Measurements from ENCODE around the gene GABRG3. TPM values are rescaled to one million over a fixed set of nuclear protein-coding genes. Genes with fewer than 3 reads are reported as not detected.

Gene GABRG3
- total and polyA plus RNA-seq, 2 donors (not counting 3 experiments of a cell fraction or from before 2014, with no cell fraction given): not detected

GRCh38 chr15:27418726-27419125, 447.7 kb downstream of the GABRG3 start:
- H3K9me3 ChIP-seq (replicated peaks; ENCODE audit: control insufficient read depth, insufficient read depth, low read length): peaks cover 6% of the 10 kb centered on the region
- no peaks in the 10 kb centered on the region for H3K9me1 ChIP-seq (replicated peaks; ENCODE audit: control insufficient read depth, extremely low read depth, insufficient read depth, low read length)
- BruUV-seq (replicated peaks): no TSS peak
- H4K20me1 ChIP-seq (replicated peaks; ENCODE audit: control insufficient read depth, extremely low read depth, insufficient read depth, low read length): no peaks in the 10 kb centered on the region
- H3K36me3 ChIP-seq (ENCODE audit: control insufficient read depth in 2 of 2, extremely low read depth in 1 of 2, insufficient read depth in 2 of 2, low read length in 2 of 2): no peaks in the 10 kb centered on the region
- FAIRE-seq: no peak
- no peak overlapping the region for H2AFZ ChIP-seq (ENCODE audit: low read depth, low read length)
- no peak overlapping the region for H3K4me3 ChIP-seq (replicated peaks in 1 of 3; ENCODE audit: insufficient read depth in 1 of 3, low read depth in 1 of 3, low read length in 3 of 3)
- dilution Hi-C loops (cut with MboI; ENCODE audit: extremely low pct_ligation_motif_present, low sequenced_read_pairs): no loop called here
- ChIA-PET CTCF (no interaction called here), POLR2A (no interaction called here)
- intact Hi-C loops (cut with micrococcal nuclease): no loop called here
- H3K9ac ChIP-seq (replicated peaks; ENCODE audit: extremely low read depth, insufficient read depth, low read length): no peak overlapping the region
- H3K79me2 ChIP-seq (ENCODE audit: control insufficient read depth, insufficient read depth, low read length): no peaks in the 10 kb centered on the region
- H3K27me3 ChIP-seq (ENCODE audit: control insufficient read depth in 2 of 2, insufficient read depth in 2 of 2, low read length in 2 of 2): no peaks in the 10 kb centered on the region
- TF ChIP-seq GATA2 (IDR thresholded peaks at IDR 0.05; ENCODE audit: insufficient read depth, insufficient read length, low read depth, low read length): no peak
- no peak for TF ChIP-seq POLR2A (IDR thresholded peaks at IDR 0.05; ENCODE audit: low read depth, low read length)
- no peak for TF ChIP-seq POLR2AphosphoS5 (IDR thresholded peaks at IDR 0.05; ENCODE audit: insufficient read depth, low read depth, low read length)
- no peak for TF ChIP-seq MAX (IDR thresholded peaks at IDR 0.05; ENCODE audit: insufficient read depth, insufficient read length)
- no peak for TF ChIP-seq EZH2 (IDR thresholded peaks at IDR 0.05; ENCODE audit: borderline replicate concordance, low read depth, low read length, severe bottlenecking)
- no peak for TF ChIP-seq JUN (IDR thresholded peaks at IDR 0.05; ENCODE audit: borderline replicate concordance, insufficient read depth, insufficient read length, low read depth)
- TF ChIP-seq FOS (IDR thresholded peaks at IDR 0.05; ENCODE audit: borderline replicate concordance, insufficient read depth, low read length): no peak
- TF ChIP-seq CTCF (IDR thresholded peaks at IDR 0.05; ENCODE audit: extremely low read depth in 1 of 2, insufficient read depth in 1 of 2, low read depth in 1 of 2, low read length in 2 of 2): no peak
- TF ChIP-seq MYC (IDR thresholded peaks at IDR 0.05; ENCODE audit: low read depth, low read length): no peak
- H3K4me1 ChIP-seq (ENCODE audit: control insufficient read depth, extremely low read depth, insufficient read depth, low read length): no peaks in the 10 kb centered on the region
- H3K4me2 ChIP-seq (ENCODE audit: insufficient read depth, low read length): no peak overlapping the region
- H3K27ac ChIP-seq (ENCODE audit: insufficient read depth, low read depth, low read length): no peak overlapping the region
- DNase-seq (ENCODE audit: low read depth, low spot score): no peak

All from endothelial cell of umbilical vein (primary cell).